GM08714 (cell line): Measurements from ENCODE around the gene MXRA7.

Experiments
- H3K4me3 ChIP-seq: fragments of 200-500 bp; sonication (Bioruptor generic); 2 replicates; pipeline ENCODE4 v1.5.1; 2014; ENCODE audit warnings: mild to moderate bottlenecking, low read length, inconsistent platforms
- ZNF274 ChIP-seq: IDR thresholded peaks from 2 replicates; pipeline ENCODE4 v1.6.1; 2012; ENCODE audit warnings: mild to moderate bottlenecking, low read depth, low read length

Gene MXRA7

DNA sequence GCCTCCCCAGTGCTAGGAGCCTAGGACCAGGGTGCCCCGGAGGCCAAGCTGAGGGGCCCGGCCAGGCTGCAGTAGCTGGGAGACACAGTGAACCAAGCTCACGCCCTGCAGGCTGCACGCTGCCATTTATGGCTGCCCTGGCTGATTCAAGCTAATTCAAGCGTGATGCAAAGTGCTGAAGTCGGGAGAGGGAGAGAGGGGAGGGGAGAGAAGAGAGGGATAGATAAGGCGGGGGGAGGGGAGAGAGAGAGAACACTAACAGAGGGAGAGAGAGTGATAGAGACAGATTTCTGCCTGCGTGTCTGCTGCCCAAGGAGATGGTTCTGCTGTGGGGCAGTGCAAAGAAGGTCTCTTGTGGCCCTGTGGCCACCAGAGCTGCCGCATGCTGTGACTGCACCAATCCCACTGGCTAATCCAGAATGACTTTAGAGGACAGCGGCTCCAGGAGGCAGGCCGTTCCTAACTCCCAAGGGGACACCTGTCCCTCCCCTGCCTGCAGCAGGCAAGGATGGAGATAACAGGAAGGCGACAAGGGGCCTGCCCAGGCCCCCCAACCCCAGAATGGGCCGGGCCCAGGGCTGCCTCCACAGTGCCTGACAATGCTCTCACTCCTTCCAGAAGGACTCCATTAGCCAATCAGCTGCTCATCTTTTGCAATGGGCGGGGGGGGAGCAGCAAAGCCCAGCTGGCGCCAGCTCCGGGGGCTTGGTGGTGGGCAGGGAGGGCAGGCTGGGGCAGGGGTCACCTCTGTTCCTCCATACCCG is 12.9 kb downstream of the MXRA7 start:
- no peak overlapping the region for H3K4me3 ChIP-seq
- no peak for TF ChIP-seq ZNF274

DNA sequence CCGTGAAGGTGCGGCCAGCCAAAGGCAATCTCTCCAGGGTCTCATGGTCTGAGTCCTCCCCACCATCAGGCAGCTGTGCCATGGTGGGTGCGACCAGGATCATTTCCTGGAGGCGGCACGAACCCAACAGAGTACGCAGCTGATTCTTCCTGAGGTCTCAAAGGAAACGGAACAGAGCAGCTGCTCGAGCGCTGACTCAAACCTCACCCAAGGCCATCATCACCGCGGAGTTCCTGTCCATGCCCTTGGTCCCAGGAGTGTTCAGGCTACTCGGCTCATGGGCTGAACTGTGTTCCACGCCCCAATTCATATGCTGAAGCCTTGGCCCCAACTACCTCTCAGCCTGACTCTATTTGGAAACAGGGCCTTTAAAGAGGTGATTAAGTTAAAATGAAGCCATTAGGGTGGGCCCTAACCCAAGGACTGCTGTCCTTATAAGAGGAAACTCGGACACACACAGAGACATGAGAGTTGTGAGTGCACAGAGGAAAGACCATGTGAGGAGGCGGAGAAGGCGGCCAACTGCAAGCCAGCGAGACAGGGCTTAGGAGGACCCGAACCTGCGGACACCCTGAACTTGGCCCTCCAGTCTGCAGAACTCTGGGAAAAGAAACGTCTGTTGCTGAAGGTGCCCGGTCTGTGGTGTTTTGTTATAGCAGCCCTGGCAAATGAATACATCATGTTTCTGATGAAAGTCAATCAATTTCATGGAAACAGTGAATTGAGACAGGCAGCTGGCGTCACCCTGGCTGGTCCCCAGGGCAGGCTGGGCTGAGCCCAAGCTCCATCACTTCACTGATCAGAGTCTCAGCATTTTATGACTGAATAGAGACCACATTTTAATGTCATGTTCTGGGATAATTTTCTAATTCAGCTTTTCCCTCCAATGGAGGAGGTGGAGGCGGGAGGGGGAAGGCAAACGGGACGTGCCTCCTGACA is 13.7 kb downstream of the MXRA7 start:
- no peak for TF ChIP-seq ZNF274
- no peak overlapping the region for H3K4me3 ChIP-seq

DNA sequence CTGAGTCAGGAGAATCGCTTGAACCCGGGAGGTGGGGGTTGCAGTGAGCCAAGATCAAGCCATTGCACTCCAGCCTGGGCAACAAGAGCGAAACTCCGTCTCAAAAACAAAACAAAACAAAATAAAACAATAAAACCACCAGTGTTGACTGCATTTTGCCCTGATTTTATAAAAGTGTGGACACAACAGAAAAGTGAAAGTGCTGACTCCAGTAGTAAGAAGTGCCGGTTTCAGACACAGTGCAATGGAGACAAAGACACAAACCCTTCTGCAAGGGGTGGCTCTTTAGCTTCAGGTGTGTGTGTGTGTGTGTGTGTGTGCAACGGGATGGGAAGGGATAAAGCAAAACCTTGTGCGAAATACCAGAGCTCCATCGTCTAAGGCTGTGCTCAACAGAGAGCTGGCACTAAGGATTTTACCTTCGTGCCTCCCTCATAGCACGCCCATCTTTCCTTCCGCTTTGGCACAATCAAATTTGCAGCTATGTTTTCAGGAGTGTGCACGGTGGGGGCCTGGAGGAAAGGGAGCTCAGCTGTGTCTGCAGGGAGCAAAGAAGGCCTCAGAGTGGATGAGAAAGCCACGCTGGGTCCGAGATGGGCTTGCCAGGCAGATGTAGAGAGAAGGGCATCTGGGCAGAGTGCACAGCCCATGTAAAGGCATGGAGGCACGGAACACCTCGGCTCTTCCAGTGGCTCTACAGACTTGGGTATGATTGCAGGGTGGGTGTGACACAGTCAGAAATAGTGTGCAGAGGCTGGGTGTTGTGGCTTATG is 15.5 kb downstream of the MXRA7 start:
- H3K4me3 ChIP-seq: no peak overlapping the region
- no peak for TF ChIP-seq ZNF274

DNA sequence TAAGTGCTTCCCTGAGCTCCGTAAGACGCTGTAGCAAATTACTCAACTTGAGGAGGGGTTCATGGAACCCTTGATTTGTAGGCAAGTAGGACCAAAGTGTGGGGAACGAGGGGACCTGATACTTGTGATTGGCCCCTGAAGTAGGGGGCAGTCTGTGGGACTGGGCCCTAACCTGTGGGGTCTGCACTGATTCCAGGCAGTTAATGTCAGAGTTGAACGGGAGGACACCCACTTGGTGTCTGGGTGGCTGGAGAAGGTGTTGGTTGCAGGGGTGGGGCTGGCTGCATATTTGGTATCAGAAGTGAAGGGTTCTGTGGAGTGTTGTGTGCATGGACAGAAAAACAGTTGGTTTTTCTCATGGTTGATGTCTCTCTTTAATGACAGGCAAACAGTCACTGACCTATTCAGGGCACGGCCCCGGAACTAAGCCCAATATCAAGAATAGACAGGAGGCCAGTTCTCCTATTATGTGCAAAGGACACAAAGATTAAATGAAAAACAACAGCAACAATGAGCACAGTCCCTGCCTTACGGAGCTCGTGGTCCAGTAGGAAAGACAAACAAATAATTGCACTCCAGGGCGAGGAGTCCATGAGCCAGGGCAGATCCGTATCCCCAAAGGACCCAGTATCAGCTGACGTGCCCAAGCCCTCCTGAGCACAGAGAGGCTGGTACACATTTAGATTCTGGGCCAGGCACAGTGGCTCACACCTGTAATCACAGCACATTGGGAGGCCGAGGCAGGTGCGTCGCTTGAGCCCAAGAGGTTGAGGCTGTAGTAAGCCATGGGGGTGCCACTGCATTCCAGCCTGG is 19.2 kb downstream of the MXRA7 start:
- H3K4me3 ChIP-seq: no peak overlapping the region
- TF ChIP-seq ZNF274: no peak

DNA sequence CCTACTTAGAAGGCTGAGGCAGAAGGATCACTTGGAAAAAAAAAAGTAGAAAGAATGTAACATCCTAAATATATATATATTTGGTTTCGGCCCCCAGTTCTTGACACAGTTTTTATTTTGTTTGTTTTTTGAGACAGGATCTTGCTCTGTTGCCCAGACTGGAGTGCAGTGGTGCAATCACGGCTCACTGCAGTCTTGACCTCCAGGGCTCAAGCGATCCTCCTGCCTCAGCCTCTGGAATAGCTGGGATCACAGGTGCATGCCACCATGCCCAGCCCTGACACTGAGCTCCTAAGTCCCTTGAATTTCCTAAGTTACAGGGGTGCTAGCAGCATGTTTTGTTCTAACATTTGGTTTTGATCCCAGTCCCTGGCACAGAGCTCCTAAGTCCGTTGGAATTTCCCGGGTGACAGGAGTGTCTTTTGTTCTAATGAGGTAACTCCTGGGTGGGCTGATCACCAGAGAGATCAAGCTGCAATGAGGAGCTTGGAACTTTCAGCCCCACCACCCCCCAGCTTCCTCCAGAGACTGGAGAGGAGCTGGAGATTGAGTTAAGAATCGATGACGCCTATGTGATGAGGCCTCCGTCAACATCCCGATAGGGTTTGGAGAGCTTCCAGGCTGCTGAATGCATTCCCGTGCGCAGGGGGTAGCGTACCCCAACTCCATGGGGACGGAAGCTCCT is 20.0 kb downstream of the MXRA7 start:
- no peak overlapping the region for H3K4me3 ChIP-seq
- no peak for TF ChIP-seq ZNF274

DNA sequence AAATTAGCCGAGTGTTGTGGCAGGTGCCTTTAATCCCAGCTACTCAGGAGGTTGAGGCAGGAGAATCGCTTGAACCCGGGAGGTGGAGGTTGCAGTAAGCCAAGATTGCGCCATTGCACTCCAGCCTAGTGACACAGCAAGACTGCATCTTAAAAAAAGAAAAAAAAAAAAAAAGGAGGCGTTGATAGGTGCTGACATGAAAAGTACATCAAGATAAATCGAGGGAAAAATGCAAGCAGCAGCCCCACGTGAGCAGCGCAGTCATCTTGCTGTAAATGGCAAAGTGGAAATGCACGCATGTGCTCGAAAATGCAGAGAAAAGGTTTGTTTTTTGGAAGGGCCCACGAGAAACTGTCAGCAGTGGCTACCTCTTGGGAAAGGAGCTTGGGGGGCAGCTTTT is 20.9 kb downstream of the MXRA7 start:
- H3K4me3 ChIP-seq: no peak overlapping the region
- TF ChIP-seq ZNF274: no peak

DNA sequence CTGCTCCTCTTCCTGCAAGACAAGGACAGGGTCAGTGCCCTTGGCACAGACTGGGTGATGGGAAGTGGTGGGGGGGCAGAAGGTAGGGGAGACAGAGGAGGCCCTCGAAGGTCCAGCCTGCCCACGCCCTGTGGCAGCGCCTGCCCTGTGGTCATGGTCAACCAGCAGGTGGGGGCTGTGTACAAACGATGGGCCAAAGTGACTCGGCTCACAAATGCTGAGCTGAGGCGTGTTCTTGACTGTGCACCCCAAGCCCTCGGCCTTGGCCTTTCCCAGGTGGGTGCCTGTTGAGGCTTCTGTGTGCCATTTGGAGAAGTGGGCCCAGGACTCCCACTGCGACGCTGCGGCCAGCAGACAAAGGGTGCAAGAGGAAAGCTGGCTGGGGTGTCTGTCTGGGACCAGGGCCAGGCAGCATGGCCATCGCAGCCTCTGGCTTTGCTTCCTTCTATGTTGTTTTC is 22.6 kb downstream of the MXRA7 start:
- no peak overlapping the region for H3K4me3 ChIP-seq
- TF ChIP-seq ZNF274: no peak

DNA sequence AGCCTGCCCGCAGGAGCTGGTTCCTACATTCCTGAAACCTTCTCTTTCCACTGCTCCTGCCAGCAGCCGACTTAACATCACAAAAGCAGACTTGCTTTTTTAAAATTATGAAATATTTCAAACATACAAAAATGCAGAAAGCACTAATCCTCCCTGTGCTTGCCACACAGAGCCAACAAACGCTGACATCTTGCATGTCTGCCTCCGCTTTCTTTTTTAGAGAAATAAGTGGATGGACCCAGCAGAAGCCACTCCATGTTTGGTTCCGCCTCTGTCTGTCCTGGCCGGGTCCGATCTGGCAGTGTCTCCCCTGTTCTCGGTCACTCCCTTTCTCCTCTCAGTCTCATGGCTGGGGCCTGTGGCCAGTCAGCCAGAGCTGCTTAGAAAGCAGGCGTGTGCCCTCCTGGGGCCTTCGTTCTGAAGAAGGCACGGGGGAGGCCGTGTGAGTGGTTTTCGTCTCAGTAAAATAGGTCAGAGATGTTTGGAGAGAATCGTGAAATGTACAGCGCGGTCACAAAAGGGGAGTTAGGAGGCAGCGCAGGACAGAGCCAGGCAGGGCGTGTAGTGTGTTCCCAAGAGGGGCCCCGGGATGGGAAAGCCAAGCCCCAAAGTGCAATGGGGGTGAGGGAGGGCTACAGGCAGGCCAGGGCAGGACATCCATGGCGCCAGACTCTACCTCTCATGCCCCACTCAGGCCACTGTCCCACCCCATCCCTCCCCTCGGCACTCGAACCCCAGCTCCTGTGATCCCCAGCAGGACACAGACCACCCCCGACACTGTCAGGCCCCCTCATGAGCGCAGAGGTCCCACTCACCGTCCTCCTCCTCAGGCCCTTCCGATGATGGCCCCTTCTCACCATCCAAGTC is 23.2 kb downstream of the MXRA7 start:
- no peak overlapping the region for H3K4me3 ChIP-seq
- TF ChIP-seq ZNF274: no peak

DNA sequence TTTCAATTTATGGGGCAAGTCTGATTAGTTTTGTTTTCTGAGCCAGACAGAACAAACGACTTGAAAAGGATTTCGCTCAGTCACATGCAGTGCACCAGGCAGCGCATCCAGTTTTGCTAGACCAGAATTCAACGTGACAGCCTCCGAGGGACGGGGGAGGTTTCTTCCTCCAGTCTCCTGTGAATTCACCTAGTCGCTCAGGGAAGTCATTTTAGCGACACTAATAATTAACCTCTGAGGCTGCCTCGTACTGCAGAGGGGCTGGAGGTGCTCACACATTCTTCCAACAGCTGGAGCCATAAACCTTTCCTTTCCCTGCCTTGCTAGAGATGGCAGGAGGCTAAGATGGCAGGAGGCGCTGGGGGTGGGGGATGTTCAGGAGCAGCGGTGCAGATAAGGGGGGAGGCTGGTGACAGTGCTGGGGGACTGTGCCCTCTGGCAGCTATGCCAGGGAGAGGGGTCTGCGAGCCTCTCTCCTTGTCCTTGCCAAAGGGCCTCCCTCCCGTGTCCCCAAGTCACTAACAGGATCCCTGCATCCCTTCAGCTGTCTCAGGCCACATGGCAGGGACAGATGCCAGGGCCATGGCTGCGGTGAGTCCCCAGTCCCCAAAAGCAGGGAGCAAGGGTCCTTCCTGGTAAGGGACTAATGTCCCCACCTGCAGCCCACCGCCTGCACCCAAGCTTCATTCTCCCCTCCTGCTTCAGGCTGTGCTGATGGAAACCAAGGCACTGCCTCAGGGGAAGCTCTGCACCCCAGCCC is 24.0 kb downstream of the MXRA7 start:
- H3K4me3 ChIP-seq: no peak overlapping the region
- TF ChIP-seq ZNF274: no peak

DNA sequence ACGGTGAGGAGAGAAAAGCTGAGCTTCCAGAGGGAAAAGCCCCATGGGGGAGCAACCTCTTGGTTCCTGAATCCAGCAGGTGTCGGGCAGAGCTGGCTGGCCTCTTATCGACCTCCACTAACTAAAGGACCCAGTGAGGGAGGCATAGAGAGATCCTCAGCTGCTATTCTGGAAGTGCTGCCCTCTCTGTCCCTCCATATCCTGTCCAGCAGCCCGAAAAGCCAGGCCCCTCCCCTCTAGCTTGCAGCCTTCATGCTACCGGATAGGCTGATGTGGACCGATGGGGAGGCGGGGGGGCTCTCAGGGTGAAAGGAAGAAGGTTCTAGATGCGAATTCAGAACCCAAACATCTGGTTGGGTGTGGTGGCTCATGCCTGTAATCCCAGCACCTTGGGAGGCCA is 24.9 kb downstream of the MXRA7 start:
- no peak for TF ChIP-seq ZNF274
- no peak overlapping the region for H3K4me3 ChIP-seq

DNA sequence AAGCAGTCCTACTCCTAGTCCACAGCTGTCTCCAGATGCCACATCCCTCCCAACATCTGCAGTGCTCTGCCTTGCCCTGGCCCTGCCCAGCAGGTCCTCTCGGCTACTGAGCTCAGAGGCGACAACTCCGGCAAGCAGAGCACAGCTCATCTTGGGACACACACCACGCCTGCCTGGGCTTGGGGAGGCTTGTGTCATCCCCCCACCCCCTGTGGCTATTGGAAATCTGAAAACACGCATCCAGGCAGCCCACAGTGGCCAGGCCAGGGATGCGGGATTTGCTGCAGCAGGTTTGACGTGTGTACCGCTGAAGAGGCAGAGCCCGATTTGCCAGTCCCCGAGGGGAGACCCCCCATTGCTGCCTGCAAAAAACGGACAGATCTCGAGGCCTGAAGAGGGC is 25.4 kb downstream of the MXRA7 start:
- TF ChIP-seq ZNF274: no peak
- no peak overlapping the region for H3K4me3 ChIP-seq
